RPMI7951 (cell line): Measurements from ENCODE around the gene HSPA6. TPM values are rescaled to one million over a fixed set of nuclear protein-coding genes. Genes with fewer than 3 reads are reported as not detected.
"Not testable (repeated sequence)": the region's sequence is repeated elsewhere in the genome, so short reads cannot be mapped to it uniquely, and the experiment has no call there.

Experiments used
- DNase-seq: peaks from one replicate; pipeline ENCODE4 v3.0.0-alpha.2; 2012; ENCODE audit warnings: low read depth
- total RNA-seq: library from RNA; depleted of rRNA; stranded (reverse); fragments of >200 nt; shearing (Covaris generic); gene quantifications from 2 replicates; pipeline ENCODE4 v1.2.3, GENCODE V29; 2014; rRNA removed

HSPA6 gene
- total RNA-seq, 1 experiment from 2014 or later = 0.12 TPM

- not testable (repeated sequence) for DNase-seq
Observed at GRCh38 chr1:161557506-161558450, 33.4 kb downstream of the HSPA6 start.

GRCh38 chr1:161560960-161561715, 36.8 kb downstream of the HSPA6 start:
- DNase-seq = peak; percentile 26

GRCh38 chr1:161562441-161562840, 38.1 kb downstream of the HSPA6 start:
- DNase-seq = not testable (repeated sequence)

GRCh38 chr1:161563522-161563921, 39.2 kb downstream of the HSPA6 start:
- not testable (repeated sequence) for DNase-seq

DNA sequence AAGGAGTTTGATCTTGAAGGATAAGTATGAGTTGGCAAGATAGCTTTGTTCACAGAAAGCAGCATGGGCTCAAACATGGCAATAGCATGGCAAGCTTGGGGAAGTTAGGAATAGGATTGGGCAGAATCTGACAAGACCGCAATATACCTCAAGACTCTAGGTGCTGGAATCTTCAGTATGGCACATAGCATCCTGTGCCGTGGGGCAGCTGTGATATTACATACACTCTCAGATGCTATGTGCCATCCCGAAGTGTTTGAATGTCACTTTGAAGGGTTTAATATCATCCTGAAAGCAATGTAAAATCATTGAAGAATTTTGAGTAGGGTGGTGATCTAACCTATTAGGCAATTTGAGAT, 42.2 kb downstream of the HSPA6 start:
- not testable (repeated sequence) for DNase-seq

DNA sequence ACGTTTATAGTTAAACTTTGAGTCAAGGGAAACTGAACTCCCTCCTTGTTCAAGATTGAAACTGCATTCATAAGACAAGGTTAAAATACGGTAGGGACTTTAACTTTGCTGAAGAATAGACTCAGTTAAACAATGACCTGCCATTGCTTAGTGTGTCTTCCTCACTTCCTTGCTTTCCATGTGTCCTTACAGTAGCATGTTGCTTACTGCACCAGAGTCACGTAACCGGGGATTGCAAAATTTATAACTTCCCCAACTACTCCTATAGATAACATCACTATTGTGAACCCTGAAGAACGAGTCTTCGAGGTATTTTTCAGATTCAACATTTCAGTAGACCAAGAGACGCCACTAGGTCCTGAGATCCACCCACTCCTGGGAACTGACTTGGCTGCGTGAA, 47.4 kb downstream of the HSPA6 start:
- DNase-seq = not testable (repeated sequence)

Other genes starting within 250 kb of the HSPA6 start
- 0.24 and 0.39 TPM in 2 replicates for gene MPZ, start 214.6 kb upstream of the HSPA6 start, total RNA-seq
- 16.1 and 19.5 TPM in 2 replicates for gene SDHC, start 210.2 kb upstream of the HSPA6 start, total RNA-seq
- gene CFAP126, start 156.7 kb upstream of the HSPA6 start, total RNA-seq = not detected in 2 replicates
- gene FCGR2A, start 19.1 kb upstream of the HSPA6 start, total RNA-seq = 0.68 and 2.9 TPM in 2 replicates
- not detected in 2 replicates for gene FCGR3A, start 25.3 kb downstream of the HSPA6 start, total RNA-seq
- gene FCGR3B, start 106.6 kb downstream of the HSPA6 start, total RNA-seq = not detected in 2 replicates
- gene FCGR2B, start 138.6 kb downstream of the HSPA6 start, total RNA-seq = under 0.01 TPM in 1 of 2 replicates, not detected in the other
- gene FCRLA, start 182.7 kb downstream of the HSPA6 start, total RNA-seq = 11.2 and 16.7 TPM in 2 replicates
- gene FCRLB, start 197.0 kb downstream of the HSPA6 start, total RNA-seq = 2.2 and 2.4 TPM in 2 replicates
- gene DUSP12, start 225.2 kb downstream of the HSPA6 start, total RNA-seq = 45.9 and 55.0 TPM in 2 replicates
- gene ATF6, start 241.8 kb downstream of the HSPA6 start, total RNA-seq = 17.2 and 19.9 TPM in 2 replicates